NCI-H1105 treated with DMSO at 0.1 percent for 48 hours (cell line): ENCODE measurements around the gene EHF.
"Not testable (repeated sequence)": the region's sequence is repeated elsewhere in the genome, so short reads cannot be mapped to it uniquely, and the experiment has no call there.

Experiments
- DNase-seq: peaks from one replicate; lab custom pipeline; 2025; lab: John Stamatoyannopoulos, UW

The EHF gene

DNA sequence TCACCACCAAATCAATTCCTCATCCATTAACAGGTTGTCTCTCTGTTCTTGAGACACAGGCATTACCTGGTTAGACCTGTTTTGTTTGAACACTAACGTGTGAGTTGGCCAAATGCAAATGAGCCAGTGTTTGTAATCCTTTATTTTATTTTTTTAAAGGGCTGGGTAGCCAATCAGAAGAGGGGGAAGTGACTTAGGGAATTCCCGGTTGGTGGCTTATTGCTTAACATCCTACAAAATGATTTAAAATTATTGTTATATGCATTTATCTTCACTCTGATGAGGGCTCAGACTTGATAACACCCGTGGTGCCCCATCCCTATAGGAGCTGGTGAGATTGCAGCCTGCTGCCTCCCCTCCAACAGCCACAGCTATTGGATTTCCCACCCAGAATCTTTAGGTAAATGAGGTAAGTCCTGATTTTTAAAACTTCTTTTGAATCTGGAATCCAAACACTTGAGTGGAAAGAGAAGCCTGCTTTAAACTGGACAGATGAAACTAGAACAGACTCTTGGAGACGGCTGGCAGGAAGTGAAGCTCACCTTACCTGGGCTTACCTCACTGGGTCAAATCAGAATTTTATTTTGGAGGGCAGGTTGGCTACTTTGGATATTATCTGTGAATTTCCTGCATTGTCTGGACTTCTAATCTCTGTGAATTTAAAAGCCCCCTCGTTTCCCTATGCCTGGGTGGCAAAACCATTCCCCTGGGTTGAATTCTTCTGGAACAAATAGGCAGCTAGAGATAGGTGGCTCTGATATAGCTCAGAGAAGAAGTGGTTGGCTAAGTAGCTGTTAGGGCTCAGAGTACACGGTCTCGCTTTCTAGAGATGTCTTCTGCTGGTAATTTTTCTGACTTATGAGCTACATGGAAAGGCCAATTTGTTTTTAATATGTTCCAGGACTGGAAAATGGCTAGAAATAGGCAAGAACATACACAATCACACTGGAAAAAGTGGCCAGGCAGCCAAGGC, at the start of gene EHF:
EHF (plus strand) TSS at position 274 of the 973 bp plus-strand sequence. CDS start 21,538 bp downstream, outside the sequence.
- no peak for DNase-seq

DNA sequence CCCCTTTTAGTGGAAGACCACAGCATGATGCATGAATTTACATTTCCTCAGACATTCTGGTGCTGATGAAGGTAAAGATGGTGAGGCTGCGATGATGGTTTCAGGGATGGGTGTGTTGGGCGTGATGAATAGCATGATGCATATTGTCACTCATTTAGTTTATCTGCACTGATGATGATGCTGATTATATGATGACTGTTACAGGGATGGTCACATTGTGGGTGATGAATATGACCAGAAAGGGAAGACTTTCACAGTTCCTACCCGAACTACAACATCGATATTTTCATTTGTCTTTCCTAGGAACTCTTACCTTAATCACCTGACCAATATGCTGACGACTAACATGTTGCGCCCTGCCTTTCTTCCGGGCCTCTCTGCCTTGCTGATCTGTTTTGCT, 47.4 kb upstream of the EHF start:
- no peak for DNase-seq

DNA sequence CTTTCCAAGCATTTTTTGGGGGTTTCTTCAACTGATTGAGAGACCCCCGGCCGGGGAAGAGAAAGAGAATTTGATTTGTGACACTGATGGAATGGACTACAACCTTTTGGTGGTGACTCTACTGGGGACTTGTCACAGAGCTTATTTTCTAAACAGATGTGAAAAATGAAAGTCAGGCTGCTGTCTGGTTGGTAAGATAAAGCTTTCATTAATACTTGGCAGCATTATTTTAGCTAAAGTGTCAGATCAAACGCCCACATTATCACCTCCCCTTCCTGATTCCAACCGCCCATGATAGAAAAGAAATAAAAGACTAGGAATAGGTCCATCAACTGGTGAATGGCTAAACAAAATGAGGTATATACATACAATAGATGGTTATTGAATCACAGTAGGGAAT, 45.6 kb upstream of the EHF start:
- DNase-seq = no peak

DNA sequence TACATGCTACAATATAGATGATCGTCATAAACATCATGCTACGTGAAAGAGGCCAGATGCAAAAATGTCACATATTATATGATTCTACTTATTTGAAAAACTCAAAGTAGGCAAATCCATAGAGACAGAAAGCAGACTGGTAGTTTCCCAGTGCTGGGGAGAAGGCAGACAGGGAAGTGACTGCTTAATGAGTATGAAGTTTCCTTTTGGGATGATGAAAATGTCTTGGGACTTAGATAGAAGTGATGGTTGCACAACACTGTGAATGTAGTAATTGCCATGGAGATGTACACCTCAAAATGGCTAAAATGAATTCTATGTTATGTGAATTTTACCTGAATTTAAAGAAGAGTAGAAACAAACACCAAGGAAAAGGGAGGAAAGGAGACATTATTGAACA, 45.2 kb upstream of the EHF start:
- no peak for DNase-seq

DNA sequence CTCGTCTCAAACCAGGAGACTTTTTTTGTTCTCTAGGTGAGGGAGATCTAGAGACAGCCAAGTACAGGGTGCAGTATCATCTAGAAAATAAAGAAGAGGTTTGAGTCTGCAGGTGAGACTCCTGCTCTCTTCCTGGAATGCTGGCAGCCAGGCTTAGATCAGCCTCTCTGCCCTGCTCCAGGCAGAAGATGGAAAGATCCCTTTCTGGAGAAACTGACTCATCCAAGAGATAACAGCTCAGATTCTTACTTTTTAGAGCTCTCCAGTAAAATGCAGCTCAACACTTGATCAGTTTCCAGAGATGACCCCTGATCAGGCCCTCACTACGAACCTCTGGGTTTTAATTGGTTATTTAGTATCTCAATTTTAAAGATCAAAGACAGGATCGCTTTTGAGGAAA, 44.6 kb upstream of the EHF start:
- no peak for DNase-seq

DNA sequence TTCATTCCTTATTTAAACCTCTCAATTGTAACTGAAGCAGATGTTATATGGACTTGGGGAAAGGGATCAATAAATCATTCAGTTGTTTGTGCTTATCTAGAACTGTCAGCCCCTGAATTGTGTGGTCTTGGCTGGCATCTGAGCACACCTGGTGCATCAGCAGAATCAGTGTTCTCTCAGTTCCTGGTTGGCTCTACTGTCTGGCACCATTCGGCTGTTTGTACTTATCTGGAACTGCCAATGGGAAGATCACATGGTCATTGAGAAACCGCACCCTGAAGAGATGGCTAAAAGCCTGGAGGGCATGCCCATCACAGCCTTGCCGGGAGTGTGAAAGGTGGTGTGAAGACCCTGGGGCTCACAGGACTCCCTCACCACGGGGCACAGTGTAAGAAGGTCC, 37.1 kb upstream of the EHF start:
- DNase-seq = no peak

DNA sequence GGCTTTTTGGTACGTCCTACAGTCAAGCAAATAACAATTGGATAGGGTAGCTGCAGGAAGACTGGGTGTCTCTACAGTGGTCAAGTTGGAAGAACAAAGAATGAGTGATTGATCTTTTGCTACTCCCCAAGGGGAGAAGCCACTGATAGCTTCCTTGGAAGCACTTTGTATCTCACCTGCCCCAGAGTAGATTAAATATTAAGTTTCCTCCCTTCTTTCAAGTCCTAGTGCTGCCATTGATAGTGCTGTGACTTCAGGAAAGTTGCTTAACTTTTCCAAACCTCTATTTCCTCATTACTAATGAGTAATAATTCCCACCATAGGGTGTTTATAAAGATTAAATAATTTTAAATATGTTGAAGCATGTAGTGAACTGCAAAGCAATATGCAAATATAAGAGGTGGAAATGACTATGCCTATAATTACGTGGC, 35.6 kb upstream of the EHF start:
- DNase-seq = no peak

DNA sequence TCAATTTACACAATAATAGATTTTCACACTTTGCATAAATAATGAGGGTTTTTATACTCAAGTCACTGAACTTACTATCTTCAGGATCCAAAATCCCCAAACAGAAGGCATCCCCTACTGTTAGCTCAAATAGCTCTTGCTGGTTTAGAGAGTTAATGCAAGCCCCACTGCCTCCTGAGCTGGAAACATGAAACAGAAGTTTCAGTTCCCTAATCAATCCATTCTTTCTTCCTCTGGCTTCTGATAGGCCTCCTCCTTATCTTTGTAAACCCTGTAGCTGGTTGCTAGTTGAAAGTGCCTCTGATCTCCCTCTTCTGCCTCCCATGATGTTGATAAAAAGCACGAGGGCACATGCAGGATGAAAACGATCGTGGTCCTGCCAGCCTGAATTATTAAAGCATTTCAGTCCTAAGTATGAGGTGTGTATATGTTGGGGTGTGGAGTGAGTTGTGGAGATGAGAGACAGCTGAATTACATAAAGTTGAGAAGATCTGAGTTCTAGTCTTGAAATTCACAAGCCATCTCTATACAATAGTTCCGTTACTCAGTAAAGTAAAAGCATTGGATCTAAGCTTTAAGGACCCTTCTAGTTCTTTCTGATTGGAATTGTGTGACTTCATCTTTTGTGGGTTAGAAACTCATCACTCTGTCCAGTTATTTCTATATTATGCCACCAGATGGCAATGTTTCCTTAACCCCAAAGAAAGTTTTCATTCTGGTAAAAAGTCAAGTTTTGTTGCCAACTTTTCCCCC, 35.0 kb upstream of the EHF start:
- DNase-seq = peak; percentile 46

DNA sequence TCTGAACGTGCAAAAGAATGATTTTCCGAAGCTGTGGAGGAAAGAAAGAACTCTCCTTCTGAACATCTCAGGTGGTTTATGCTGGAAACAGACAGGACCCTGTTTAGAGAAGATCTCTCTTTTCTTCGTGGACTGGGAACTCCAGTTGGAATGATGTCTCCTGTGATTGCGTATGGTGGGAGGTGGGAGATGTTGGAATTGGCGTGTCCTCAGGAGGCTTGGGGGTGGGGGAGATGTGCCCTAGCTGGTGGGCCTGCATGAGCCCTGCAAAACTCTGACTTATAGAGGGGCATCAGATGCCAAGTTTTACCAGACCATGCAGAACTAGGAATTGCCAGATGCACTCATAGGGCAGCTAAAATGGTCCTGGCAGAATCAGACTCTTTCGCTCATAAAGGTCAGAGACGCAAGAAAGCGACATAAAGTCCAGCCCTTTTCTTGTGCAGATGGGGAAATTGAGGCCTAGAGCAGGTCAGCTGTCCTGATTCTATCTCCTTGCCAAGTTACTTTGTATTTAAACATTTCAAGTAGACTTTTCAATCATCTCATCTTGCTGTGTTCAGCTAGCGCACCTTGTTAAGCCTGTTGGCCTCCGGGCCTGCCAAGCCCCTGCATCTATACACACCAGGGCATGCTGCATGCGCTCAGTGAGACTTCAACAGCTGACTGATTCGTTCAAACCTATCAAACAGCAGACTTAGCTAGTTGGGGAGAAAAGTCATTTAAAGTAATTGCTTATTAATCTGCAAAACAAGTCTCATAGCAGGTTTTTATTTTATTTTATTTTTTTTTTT, 34.2 kb upstream of the EHF start:
- DNase-seq = no peak

DNA sequence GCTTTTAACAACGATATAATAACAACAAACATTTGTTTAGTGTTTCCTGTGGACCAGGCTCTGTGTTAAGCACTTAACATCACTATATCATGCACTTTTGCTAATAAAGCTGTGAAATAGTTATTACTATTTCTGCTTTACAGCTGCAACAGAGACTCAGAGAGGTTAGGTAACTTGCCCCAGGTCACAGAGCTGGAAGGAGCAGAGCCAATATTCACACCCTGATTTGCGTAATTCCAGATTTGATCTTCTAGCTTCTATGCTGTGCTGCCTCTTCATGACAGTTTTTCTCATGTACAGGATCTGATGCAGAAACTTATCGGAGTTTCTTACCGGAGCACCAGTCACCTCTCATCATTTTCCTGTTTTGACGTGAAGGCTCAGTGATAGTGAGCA, 33.6 kb upstream of the EHF start:
- DNase-seq = no peak

DNA sequence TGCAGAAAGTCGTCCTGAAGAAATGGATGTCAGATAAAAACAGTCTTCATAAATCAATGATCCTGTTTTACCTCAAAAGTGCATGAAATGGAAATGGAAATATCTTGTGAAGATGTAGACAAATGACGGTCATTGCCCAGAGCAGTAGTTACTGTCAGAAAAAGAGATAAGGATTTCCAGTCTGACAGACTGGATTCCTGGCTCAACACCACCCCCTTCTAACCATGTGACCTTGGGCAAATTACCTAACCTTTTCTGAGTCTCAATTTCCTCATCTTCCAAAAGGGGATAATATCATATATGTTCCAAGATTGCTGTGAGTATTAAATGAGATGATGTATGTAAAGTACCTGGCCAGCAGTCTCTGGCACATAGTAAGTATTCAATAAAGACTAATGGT, 32.9 kb upstream of the EHF start:
- DNase-seq = no peak

DNA sequence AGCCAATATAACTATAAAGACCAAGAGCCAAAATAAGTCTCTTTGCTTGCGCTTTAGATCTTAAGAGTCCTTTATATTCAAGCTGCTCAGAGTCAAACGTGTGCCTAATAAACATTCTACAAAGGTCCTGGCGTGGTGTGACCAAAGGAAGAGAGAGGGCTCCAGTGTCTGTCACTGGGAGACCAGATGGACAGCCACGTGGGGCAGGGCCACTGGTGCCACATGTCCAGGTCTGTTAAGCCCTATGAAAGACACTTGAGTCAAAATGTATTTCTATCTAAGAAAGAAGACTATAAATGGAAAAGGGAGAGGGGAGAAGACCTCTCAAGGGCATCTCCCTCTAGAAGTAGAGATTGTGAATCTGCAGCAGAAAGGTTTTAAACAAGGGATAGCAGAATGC, 32.2 kb upstream of the EHF start:
- DNase-seq = no peak

DNA sequence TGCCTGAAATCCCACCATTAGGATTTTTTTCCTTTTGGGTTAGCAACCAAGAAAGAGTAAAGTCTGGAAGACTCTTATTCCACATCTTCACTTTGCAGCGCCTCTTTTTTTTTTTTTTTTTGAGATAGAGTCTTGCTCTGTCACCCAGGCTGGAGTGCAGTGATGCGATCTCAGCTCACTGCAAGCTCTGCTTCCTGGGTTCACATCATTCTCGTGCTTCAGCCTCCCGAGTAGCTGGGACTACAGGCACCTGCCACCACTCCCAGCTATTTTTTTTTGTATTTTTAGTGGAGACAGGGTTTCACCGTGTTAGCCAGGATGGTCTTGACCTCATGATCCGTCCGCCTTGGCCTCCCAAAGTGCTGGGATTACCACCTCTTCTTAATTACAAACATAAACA, 31.7 kb upstream of the EHF start:
- DNase-seq = not testable (repeated sequence)

DNA sequence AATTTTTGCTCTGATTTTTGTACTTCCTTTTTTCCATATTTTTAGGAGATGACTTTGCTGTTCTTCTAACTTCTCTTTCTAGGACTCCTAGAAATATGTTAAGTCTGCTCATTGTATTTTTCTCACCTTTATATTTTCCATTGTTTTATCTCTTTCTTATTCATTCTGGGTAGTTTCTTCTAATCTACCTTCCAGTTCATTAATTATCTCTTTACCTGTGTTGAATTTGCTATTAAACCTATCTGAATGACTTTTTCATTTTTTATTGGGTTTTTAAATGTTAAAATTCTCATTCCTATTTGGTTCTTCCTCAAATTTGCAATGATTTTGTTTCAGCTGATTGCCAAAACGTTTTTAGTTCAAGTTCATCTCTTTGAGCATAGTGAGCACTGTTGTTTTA, 27.8 kb upstream of the EHF start:
- DNase-seq = no peak

DNA sequence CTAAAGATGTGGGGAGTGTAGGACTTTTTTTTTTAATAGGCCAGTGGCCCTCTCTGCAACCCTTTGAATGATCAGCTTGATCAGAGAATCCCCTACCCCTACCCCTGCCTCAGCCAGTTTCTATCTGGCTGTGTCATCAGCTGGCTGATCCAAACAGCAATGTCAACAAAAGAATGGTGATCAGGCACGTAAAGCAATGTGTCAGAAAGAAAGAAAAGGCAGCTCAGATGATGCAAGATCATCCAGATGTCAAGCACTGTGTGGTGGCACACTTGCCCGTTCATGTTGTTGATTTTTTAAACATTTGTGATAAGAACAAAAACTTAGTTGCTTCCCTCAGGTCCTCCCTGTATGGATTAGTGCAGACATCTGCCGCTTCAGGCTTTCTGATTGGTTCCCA, 26.3 kb upstream of the EHF start:
- no peak for DNase-seq

DNA sequence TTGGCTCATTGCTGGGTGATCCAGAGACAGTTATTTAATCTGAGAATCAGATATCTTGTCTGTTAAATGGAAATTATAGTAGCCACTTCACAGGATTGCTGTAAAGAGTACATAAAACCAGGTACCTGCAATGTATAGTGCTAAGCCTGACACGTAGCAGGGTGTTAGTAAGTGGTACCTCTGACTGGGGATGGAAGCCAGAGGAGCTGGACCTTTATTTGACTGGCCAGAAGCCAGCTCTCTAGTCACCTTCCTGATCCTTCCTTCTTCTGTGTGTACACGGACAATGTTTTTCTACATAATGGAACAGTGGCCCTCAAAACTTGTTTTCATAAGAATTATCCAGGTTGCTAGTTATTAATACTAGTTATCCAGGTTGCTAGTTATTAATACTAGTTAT, 25.5 kb upstream of the EHF start:
- DNase-seq = no peak

DNA sequence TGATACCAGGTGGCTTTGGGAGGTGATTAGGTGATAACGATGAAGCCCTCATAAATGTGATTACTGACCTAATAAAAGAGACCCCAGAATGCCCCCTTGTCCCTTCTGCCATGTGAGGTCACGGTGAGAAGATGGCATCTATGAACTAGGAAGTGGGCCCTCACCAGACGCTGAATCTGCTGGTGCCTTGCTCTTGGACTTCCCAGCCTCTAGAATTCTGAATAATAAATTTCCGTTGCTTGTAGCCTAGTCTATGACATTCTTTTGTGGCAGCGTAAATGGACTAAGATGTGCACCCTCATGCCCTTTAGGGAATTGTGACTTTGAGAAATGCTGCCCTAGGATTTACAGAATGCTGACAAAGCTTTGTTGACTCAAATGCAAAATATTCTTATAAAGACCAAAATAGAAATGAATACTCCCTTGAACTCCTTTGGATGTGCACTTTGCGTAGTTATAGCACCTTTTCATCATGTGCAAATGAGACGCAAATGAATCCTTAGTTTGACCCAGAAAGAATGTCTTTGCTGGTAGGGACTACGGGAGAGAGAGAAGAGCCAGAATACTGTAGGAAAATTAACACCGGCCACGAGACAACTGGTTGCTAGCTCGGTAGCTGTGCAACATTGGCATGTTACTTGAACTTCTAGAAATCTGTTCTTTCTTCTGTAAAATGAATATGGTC, 24.8 kb upstream of the EHF start:
- DNase-seq = no peak

DNA sequence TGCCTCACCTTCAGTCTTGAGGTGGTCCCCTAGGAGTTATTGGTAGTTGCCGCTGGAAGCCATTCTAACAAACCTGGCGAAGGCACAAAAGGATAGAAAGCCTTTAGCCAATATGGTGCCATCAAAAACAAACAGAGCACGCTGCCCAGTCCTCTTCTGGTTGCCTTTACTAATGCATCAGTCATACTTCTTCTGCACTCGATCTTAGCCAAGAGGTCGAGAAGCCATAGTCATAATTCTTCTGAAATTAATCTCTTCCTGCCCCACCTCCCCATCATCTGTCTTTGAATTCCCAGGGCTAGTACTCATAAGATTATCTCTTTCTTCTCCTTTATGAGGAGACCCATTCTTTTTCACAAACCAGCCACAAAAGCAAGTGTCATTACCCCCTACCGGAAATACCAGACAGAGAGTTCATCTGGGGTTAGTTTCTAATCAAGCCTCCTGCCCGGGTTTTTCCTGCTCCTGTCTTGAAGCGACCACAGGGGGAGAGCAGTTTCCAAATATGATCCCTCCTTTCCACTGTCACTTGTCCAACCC, 21.4 kb upstream of the EHF start:
- no peak for DNase-seq

DNA sequence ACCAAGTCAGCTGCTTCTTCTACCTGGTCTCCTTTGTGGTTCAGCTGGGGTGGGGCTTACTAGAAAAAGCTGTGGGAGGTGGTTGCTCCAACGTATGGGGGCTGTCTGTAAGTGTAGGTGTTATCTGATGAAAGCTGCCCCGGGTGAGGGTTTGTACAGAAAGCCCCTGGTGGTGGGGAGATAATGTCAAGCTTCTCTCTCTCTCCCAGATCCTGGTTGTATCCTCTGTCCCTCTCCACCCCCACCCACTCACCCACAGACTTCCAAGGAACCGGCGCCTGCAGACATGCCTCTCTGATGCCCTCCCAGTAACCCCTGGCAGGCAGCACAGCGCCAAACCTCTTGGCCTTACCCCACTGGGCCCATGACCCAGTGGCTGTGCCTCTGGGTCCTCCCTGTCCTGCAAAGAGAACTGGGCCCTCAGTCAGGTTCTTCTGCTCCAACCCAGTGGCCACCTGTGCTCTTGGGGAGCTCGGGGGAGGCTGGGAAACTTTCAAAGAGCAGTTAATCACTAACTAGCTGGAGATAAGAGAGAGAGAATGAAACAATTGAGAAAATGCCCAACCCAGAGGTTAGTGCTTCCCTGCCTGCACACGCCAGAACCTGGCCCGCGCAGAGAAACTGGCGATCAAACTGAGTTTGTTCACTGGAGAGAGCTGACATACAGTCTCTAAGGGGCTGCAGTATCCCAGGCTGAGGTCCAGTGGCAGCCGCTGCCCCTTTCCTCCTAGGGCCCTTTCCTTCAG, 20.4 kb upstream of the EHF start:
- DNase-seq = no peak

DNA sequence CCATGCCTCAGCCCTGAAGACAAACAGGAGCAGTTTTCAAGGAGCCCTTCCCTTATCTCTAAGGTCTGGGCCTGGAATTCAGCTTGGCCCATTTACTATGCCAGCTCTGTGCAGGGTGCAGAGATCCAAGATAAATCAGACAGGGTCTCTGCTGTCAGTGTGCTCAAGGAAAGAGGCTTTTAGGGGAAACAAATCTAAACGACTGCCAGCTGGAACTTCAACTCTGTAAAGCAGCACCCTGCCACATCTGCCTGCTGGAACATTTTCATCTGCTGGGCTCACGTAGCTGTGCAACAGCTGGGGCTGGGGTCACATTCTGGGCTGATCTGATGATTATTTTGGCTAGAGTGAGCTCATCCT, 19.8 kb upstream of the EHF start:
- DNase-seq = no peak

DNA sequence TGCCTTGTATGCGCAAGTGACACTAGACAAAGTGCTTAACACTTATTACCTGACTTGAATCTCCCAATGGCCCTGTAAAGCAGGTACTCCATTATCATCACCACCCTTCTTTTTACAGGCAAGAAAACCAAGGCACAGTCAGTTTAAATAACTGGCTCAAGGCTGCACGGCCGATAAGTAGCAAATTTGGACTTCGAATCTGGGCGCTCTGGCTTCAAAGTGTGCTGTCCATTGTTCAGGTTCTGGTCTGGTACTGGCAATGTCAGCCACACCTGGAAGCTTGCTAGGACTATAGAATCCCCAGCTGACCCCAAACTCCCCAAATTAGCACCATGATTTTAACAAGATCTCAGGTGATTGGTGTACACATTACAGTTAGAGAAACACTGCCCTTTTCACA, 19.3 kb upstream of the EHF start:
- no peak for DNase-seq
